ENCODE measurements around the gene MRTFB.

Gene MRTFB

DNA sequence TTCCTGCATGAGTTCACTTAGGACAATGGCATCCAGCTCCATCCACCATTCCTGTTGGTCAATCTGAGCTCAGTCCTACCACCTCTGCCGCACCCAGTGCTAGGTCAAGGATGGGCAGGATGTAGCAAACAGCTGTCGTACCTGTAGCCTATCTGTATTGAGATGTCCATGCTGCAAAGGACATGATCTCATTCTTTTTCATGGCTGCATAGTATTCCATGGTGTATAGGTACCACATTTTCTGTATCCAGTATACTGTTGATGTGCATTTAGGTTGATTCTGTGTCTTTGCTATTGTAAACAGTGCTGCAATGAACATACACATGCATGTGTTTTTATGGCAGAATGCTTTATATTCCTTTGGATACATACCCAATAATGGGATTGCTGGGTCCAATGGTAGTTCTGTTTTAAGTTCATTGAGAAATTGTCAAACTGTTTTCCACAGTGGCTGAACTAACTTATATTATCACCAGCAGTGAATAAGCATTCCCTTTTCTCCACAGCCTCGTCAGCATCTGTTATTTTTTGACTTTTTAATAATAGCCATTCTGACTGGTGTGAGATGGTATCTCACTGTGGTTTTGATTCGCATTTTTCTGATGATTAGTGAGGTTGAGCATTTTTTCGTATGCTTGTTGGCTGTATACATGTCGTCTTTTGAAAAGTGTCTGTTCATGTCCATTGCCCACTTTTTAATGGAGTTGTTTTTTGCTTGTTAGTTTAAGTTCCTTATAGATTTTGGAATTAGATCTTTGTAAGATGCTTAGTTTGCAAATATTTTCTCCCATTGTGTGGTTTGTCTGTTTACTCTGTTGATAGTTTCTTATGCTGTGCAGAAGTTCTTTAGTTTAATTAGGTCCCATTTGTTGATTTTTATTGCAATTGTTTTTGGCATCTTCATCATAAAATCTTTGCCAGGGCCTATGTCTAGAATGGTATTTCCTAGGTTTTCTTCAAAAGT, 7.2 kb upstream of the MRTFB start:
- no peak for DNase-seq (ENCODE audit: low read depth, low spot score)

- DNase-seq (ENCODE audit: low read depth, low spot score) = no peak
Measured at GRCh38 chr16:14069818-14070217, 1.3 kb upstream of the MRTFB start.

DNA sequence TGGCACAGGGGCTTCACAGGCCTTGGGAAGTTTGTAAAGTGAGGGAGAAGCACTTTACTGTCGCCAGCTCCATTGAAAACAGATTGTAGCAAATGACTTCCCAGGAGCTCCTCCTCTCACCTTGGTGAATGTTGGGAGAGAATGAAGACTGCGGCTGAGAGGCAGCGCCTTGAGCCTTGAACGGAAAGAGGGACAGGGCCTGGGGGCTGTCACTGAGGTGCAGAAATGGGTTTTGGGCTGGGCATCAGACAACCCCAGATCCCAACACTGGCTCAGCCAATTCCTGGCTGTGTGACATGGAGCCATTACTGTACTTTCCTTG, 603 bp upstream of the MRTFB start:
- DNase-seq (ENCODE audit: low read depth, low spot score) = no peak

GRCh38 chr16:14071576-14072271, 605 bp downstream of the MRTFB start:
- DNase-seq (ENCODE audit: low read depth, low spot score) = no peak

DNA sequence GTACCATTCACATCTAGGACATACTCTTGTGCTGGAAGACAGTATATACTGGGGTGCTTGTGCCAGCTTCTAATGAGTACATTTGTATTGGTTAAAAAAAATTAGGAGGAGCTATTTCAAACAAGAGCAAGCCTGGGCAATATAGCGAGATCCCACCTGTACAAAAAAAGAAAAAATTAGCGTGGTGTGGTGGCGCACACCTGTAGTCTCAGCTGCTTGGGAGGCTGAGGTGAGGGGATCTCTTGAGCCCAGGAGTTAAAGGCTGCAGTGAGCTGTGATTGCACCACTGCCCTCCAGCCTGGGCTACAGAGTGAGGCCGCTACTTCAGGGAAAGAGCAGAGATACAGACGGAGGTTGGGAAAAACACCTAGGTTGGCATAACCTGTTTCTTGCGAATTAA, 1.2 kb downstream of the MRTFB start:
- no peak for DNase-seq (ENCODE audit: low read depth, low spot score)

GRCh38 chr16:14074544-14074943, 3.4 kb downstream of the MRTFB start:
- no peak for DNase-seq (ENCODE audit: low read depth, low spot score)

DNA sequence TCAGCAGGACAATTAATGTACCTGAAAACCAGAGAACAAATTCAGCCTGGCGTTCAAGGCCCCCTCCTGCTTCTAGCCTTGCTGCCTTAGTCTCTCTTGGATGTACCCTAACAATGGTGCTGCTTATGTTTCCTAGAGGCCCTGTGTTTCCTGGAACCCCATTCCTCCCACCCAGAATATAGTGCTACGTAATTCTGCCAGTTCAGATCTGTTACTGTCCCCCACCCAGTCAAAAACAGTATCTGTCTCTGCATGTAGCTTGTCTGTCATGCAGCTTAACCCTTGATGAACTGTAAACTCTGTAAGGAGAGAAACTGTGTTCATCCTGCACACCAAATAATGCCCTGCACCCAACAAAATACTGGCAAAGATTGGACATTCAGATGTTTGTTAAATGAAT, 6.8 kb downstream of the MRTFB start:
- no peak for DNase-seq (ENCODE audit: low read depth, low spot score)

GRCh38 chr16:14086477-14086876, 15.4 kb downstream of the MRTFB start:
- DNase-seq (ENCODE audit: low read depth, low spot score) = no peak

DNA sequence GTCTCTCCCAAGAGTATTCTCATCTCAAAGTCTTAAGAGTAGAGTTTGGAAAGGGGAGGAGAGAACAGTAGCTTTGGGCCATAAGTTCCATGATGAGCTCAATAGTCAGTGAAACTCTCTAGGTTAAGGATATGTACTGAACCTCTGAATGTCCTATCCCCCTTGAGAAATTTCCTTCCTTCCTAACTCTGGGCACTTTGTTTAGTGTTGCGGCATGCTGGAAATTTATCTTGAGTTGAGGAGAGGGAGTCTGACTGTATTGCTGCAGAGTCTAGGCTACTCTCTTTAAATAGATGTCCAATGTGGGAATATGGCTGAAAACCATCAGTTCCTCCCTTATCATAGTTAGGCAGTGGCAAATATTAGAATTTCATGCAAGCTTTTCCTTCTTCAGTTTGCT, 16.1 kb downstream of the MRTFB start:
- no peak for DNase-seq (ENCODE audit: low read depth, low spot score)

DNA sequence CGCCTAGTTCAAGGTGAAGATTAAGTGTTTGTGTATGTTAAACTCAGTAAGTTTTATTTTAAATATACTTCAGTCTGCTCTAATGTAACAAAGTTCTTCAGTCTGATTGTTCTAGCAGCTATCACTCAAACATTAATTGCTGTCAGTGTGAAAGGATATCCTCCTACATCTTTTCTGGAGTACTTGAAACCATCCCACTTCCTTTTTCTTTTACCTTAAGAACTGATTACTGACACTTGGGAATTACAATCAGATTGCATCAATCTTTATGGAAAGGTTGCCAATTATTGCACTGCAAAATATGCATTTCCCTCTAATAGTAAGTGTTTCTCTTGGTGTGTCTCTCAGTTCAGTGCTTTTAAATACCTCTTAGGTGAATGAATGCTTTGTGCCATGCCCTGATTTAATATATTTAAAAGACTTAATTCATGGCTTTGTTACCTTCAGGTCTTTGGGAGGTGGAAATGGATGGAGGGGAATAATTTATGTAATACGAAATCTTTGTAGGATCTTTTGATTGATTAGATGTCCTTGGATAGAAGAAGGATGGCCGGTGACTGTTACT, 16.6 kb downstream of the MRTFB start:
- DNase-seq (ENCODE audit: low read depth, low spot score) = no peak

- DNase-seq (ENCODE audit: low read depth, low spot score) = no peak
Measured at GRCh38 chr16:14088155-14088753, 17.1 kb downstream of the MRTFB start.

- DNase-seq (ENCODE audit: low read depth, low spot score) = no peak
Measured at GRCh38 chr16:14089283-14089823, 18.2 kb downstream of the MRTFB start.

- no peak for DNase-seq (ENCODE audit: low read depth, low spot score)
Measured at GRCh38 chr16:14092561-14092960, 21.4 kb downstream of the MRTFB start.

GRCh38 chr16:14095883-14096551, 24.9 kb downstream of the MRTFB start:
- DNase-seq (ENCODE audit: low read depth, low spot score) = no peak

DNA sequence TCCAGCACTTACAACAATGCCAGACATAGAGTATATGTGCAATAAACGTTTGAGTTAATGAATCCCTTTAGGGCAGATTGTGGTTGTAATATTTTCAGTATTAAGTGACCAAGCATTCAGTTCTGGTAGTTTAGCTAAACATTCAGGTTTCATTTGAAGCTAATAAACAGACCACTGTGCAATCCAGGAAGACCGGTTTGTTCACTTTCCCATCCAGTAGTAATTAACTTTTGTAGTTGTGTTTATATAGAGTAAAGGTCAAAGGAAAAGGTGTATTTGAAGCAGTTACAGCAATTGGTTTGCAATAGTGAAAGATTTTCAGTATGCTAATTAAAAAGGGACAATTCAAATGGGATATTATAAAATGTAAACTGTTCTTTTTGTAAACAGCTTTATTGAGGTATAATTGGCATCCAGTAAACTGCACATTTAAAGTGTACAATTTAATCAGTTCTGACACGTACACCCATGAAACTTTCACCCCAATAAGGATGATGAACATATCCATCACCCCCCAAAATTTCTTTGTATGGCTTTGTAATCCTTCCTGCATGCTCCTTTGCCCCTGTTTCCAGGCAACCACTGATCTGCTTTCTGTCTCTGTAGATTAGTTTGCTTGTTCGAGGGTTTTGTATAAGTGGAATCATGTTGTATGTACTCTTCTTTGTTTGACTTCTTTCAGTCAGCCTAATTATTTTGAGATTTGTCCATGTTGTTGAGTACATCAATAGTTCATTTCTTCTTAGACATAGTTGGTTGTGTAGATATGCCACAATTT, 26.3 kb downstream of the MRTFB start:
- DNase-seq (ENCODE audit: low read depth, low spot score) = no peak

GRCh38 chr16:14098081-14098480, 27.0 kb downstream of the MRTFB start:
- DNase-seq (ENCODE audit: low read depth, low spot score) = no peak

DNA sequence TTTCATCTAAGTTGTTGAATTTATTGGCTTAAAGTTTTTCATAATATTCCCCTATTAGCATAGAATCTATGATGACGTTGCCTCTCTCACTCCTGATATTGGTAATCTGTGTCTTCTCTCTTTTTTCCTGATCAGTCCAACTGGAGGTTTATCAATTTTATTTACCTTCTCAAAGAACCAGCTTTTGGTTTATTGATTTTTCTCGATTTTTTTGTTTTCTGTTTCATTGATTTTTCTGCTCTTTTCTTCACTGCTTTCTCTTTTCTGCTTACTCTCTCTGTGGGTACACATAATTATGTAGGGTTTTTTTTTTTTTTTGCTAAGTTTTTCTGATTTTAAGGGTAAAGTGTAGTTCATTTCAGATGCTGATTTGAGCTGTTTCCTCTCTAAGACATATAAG, 29.7 kb downstream of the MRTFB start:
- DNase-seq (ENCODE audit: low read depth, low spot score) = no peak

DNA sequence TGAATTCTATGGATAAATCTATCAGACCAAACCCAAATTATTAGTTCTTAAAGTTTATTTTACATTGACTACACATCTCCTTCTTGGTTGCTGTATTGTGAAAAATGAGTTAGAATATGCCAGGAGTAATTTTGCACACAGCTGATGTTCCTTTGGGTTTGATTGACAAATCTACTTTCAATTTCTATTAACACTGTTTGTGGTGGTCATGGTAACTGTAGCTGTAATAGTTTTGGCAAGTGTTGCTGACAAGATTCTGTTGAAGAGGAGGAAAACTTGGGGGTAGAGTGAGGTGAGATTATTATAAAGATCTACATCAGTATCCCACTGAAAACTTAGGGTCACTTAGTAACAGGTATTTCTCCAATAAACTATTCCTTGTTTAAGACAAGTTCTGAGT, 30.3 kb downstream of the MRTFB start:
- DNase-seq (ENCODE audit: low read depth, low spot score) = no peak

DNA sequence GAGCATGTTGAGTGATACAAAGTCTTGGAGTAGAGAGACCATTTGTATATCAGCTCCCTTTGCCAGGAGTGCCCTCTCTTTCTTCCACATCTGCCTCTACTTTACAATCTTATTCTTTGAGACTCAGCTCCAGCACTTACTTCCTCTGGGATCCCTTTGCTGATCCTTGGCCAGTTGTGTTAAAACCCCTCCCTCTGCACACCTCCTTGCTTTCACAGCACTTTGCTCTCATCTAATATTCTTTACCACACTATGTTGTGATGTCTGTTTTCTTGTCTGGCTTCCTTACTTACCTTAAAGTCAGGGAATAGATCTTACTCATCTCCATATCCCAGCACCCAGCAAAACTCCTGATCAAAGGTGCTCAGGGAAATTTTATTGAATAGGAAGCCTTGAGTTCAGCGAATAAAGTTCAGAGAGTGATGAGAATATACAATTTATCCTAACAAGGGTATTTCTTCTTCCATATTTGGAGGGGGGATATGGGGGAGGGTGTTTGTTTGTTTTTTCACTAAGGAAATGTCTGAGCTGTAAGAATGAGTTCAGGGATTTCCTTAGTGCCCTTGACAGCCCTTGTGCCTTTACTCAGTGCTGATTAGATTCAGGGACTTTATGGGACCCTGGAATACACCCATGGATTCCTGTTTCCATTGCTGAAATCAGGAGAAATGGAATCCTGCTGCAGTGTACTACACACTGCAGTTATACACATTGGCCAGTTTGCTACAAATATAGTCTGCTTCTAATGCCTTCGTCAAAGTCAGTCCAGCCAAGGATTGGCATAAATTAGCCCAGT, 32.0 kb downstream of the MRTFB start:
- no peak for DNase-seq (ENCODE audit: low read depth, low spot score)

GRCh38 chr16:14104066-14104465, 32.9 kb downstream of the MRTFB start:
- DNase-seq (ENCODE audit: low read depth, low spot score) = no peak
